Hepatocyte (in vitro differentiated cells): Measurements from ENCODE around the gene VAPA. TPM values are rescaled to one million over a fixed set of nuclear protein-coding genes. Genes with fewer than 3 reads are reported as not detected.

Experiments used
- DNase-seq: peaks from one replicate; pipeline ENCODE4 v3.0.0-alpha.2; 2016; ENCODE audit warnings: low spot score
- H2AFZ ChIP-seq: fragments of 200-600 bp; sonication (generic); 2 replicates; pipeline ENCODE4 v1.6.0; 2016; ENCODE audit warnings: antibody characterized with exemption, mild to moderate bottlenecking
- H3K27ac ChIP-seq: fragments of 200-600 bp; sonication (generic); 2 replicates; pipeline ENCODE4 v1.5.1; 2016; ENCODE audit warnings: mild to moderate bottlenecking
- H3K27me3 ChIP-seq: fragments of 200-600 bp; sonication (generic); 2 replicates; pipeline ENCODE4 v1.6.1; 2016
- H3K36me3 ChIP-seq: fragments of 200-600 bp; sonication (generic); replicated peaks from 2 replicates; pipeline ENCODE4 v1.5.1; 2016; ENCODE audit warnings: low read depth; ENCODE audit not compliant: insufficient read depth
- H3K4me1 ChIP-seq: fragments of 200-600 bp; sonication (generic); 2 replicates; pipeline ENCODE4 v1.5.1; 2016; ENCODE audit warnings: mild to moderate bottlenecking, moderate library complexity; ENCODE audit not compliant: insufficient read depth
- H3K4me2 ChIP-seq: fragments of 200-600 bp; sonication (generic); 2 replicates; pipeline ENCODE4 v1.6.0; 2016
- H3K4me3 ChIP-seq: fragments of 200-600 bp; sonication (generic); 2 replicates; pipeline ENCODE4 v1.5.1; 2016; ENCODE audit warnings: mild to moderate bottlenecking
- H3K79me2 ChIP-seq: fragments of 200-600 bp; sonication (generic); 2 replicates; pipeline ENCODE4 v1.6.0; 2017; ENCODE audit warnings: mild to moderate bottlenecking
- H3K9me2 ChIP-seq: fragments of 200-600 bp; sonication (generic); replicated peaks from 2 replicates; pipeline ENCODE4 v1.6.0; 2017; ENCODE audit warnings: mild to moderate bottlenecking; ENCODE audit not compliant: insufficient read depth
- H3K9me3 ChIP-seq: fragments of 200-600 bp; sonication (generic); 2 replicates; pipeline ENCODE4 v1.5.1; 2016; ENCODE audit warnings: low read depth, mild to moderate bottlenecking
- H4K20me1 ChIP-seq: fragments of 200-600 bp; sonication (generic); 2 replicates; pipeline ENCODE4 v1.6.0; 2016; ENCODE audit warnings: mild to moderate bottlenecking; ENCODE audit not compliant: insufficient read depth, poor library complexity, severe bottlenecking
- EZH2 ChIP-seq: fragments of 200-600 bp; sonication (generic); IDR thresholded peaks from 2 replicates; pipeline ENCODE4 v1.6.1; 2016; ENCODE audit warnings: antibody characterized with exemption, mild to moderate bottlenecking, borderline replicate concordance
- EZH2phosphoT487 ChIP-seq: fragments of 200-600 bp; sonication (generic); IDR thresholded peaks from one replicate; pipeline ENCODE4 v1.6.1; 2018; ENCODE audit warnings: antibody characterized with exemption, mild to moderate bottlenecking, low read depth, moderate library complexity; ENCODE audit not compliant: unreplicated experiment, severe bottlenecking
- WGBS: methylation state at CpG from one replicate; pipeline ENCODE4 v1.1.6; 2016; ENCODE audit warnings: low lambda C conversion rate; ENCODE audit errors: missing lambda C conversion rate; 5-methylcytosine and 5-hydroxymethylcytosine counted together
- polyA plus RNA-seq: library from polyadenylated mRNA; unstranded; fragments of >200 nt; fragmentation: Nextera tagmentation; extraction: Ambion mirVana; gene quantifications from 2 replicates; pipeline ENCODE4 v1.2.1, GENCODE V29; 2016
- total RNA-seq: library from RNA; depleted of rRNA; stranded (reverse); fragments of >200 nt; gene quantifications from 2 replicates; pipeline ENCODE4 v1.2.3, GENCODE V29; 2014
- TF ChIP-seq, protein P1 (sequence below): fragments of 200-600 bp; sonication (generic); IDR thresholded peaks from 2 replicates; pipeline ENCODE4 v1.5.1; 2016; ENCODE audit warnings: antibody characterized with exemption, mild to moderate bottlenecking; ENCODE audit not compliant: poor library complexity

VAPA gene
- total and polyA plus RNA-seq, 2 experiments from 2014 or later = 290 to 324 TPM

DNA sequence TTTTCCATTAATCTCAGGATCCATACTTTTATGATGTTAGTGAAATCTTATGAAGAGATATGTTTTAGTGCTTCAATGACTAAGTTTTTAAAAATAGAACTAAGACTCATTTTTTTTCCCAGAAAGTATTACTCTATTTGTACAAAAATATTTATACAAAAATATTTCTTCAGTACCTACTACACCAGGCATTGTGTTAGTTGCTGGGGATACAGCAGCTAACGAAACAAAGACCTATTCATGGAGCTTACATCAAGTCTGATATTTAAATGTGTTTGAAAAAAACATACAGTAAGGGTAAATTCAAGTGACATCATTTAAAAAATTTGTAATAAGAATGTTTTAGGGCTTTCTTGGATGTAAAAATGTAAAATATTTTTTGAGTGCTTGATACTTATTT is 11.6 kb downstream of the VAPA start:
- Histone ChIP-seq H3K4me1 (peaks cover 28% of the 10 kb centered on the region), H3K36me3 (no peaks in the 10 kb centered on the region), H3K9me2 (no peaks in the 10 kb centered on the region), H3K27me3 (no peaks in the 10 kb centered on the region), H3K79me2 (peaks cover 100% of the 10 kb centered on the region), H4K20me1 (peaks cover 100% of the 10 kb centered on the region), H3K4me3 (no peak overlapping the region), H2AFZ (no peak overlapping the region), H3K4me2 (peak overlapping the region; percentile 40), H3K9me3 (no peaks in the 10 kb centered on the region), H3K27ac (no peak overlapping the region)
- WGBS = 94% methylated on average over 1 of the region's 1 CpG
- TF ChIP-seq EZH2 (no peak), EZH2phosphoT487 (no peak)
- TF ChIP-seq, protein P1, sequence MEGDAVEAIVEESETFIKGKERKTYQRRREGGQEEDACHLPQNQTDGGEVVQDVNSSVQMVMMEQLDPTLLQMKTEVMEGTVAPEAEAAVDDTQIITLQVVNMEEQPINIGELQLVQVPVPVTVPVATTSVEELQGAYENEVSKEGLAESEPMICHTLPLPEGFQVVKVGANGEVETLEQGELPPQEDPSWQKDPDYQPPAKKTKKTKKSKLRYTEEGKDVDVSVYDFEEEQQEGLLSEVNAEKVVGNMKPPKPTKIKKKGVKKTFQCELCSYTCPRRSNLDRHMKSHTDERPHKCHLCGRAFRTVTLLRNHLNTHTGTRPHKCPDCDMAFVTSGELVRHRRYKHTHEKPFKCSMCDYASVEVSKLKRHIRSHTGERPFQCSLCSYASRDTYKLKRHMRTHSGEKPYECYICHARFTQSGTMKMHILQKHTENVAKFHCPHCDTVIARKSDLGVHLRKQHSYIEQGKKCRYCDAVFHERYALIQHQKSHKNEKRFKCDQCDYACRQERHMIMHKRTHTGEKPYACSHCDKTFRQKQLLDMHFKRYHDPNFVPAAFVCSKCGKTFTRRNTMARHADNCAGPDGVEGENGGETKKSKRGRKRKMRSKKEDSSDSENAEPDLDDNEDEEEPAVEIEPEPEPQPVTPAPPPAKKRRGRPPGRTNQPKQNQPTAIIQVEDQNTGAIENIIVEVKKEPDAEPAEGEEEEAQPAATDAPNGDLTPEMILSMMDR = no peak
- DNase-seq = no peak

DNA sequence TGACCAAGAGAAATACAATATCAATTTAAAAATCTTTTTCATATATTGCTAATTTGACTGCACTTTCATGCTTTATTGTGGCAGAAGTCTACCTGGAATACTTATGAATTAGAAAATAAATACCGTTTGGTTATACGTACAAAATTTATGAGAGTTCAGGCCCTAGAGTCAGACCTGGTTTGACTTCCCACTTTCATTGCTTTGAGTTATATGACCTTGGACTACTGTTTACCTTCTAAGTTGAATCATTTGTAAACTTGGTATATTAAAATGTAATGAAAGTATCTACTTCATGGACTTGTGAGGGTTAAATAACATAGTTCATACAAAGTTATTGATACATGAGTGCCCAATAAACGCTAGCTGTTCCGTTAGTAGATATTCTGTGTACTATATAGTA is 12.0 kb downstream of the VAPA start:
- peaks cover 24% of the 10 kb centered on the region for H3K4me1 ChIP-seq
- H3K9me3 ChIP-seq = no peaks in the 10 kb centered on the region
- H4K20me1 ChIP-seq = peaks cover 100% of the 10 kb centered on the region
- no peak for DNase-seq
- H3K4me2 ChIP-seq = peak overlapping the region; percentile 40
- H3K27ac ChIP-seq = no peak overlapping the region
- TF ChIP-seq EZH2phosphoT487 (no peak), EZH2 (no peak)
- TF ChIP-seq, protein P1 = no peak
- H3K4me3 ChIP-seq = no peak overlapping the region
- H3K36me3 ChIP-seq = no peaks in the 10 kb centered on the region
- no peaks in the 10 kb centered on the region for H3K27me3 ChIP-seq
- no peak overlapping the region for H2AFZ ChIP-seq
- H3K79me2 ChIP-seq = peaks cover 100% of the 10 kb centered on the region
- no peaks in the 10 kb centered on the region for H3K9me2 ChIP-seq
- WGBS = 80% methylated on average over 4 of the region's 4 CpGs

DNA sequence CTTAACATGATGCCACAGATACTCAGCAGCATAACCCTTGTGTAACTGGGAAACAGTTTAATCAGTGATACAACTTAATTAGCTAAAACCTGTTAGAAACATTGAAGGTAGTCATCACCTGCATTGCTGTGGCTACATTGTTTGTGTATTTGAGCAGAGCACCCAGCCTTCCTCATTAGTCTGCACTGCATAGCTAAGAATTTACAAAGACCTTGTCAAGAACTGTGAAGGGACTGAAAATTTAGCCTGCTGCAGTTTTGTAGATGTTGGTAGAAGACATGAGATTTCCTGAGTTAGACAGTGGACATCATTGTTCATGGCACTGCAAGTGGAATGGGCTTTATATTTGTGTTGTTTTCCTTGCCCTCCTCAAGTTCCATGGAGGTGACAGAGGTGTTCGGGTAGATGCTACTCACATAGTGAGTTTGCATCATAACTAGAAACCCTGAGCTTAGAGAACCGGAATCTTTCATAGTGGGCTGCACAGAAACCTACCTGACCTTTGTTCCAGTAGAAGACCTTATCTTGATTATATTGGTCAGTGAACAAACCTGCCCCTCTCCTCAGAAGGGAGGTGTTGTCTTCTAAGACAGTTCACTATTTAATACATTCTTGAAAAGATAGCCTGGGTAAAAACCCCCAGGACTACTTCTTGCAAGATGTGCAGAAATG is 12.5 kb downstream of the VAPA start:
- Histone ChIP-seq H3K9me2 (no peaks in the 10 kb centered on the region), H3K27me3 (no peaks in the 10 kb centered on the region), H3K4me2 (peak overlapping the region; percentile 40), H3K36me3 (no peaks in the 10 kb centered on the region), H2AFZ (no peak overlapping the region), H3K27ac (peak overlapping the region; percentile 22), H3K79me2 (peaks cover 100% of the 10 kb centered on the region), H4K20me1 (peaks cover 100% of the 10 kb centered on the region), H3K4me1 (peaks cover 21% of the 10 kb centered on the region), H3K9me3 (no peaks in the 10 kb centered on the region), H3K4me3 (no peak overlapping the region)
- TF ChIP-seq, protein P1 = no peak
- no peak for TF ChIP-seq EZH2
- TF ChIP-seq EZH2phosphoT487 = no peak
- WGBS = 60% methylated on average over 2 of the region's 2 CpGs
- no peak for DNase-seq
